DMS 273 (cell line): Measurements from ENCODE around the gene OR6Y1.
A peak's percentile ranks its signal among the peaks of the same experiment; 100 is the strongest.

ENCODE experiments used
- DNase-seq: peaks from one replicate; lab custom pipeline; 2025; ENCODE audit not compliant: unreplicated experiment; lab: John Stamatoyannopoulos, UW

The OR6Y1 gene

GRCh38 chr1:158506369-158506987, 47.7 kb downstream of the OR6Y1 start:
- DNase-seq: peak; percentile 33

GRCh38 chr1:158496374-158496773, 57.8 kb downstream of the OR6Y1 start:
- peak; percentile 1 for DNase-seq

GRCh38 chr1:158494796-158495195, 59.4 kb downstream of the OR6Y1 start:
- DNase-seq: no peak
